ENCODE results near the gene OR1M1.
"Not testable (repeated sequence)": the region's sequence is repeated elsewhere in the genome, so short reads cannot be mapped to it uniquely, and the experiment has no call there.

The OR1M1 gene, protein sequence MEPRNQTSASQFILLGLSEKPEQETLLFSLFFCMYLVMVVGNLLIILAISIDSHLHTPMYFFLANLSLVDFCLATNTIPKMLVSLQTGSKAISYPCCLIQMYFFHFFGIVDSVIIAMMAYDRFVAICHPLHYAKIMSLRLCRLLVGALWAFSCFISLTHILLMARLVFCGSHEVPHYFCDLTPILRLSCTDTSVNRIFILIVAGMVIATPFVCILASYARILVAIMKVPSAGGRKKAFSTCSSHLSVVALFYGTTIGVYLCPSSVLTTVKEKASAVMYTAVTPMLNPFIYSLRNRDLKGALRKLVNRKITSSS

DNA sequence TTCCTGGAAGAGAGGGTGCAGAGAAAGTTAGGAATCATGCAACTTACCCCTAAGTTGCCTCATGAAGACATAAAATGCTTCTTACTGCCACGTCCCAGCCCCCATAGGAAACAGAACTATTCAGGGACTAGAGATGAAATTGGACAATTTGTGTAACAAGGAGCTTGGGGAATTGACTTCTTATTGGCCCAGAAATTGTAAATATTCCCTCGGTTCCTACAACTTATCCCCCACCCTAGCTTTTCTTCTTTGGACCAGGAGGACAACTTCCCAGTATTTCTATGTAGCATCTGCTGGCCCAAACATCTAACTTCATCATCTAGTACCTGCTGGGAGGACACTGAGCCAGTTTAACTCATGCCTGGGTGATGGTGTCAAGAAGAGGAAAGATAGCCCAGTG lies at the start of gene OR1M1:
OR1M1 (plus strand) TSS at position 301 of the 400 bp plus-strand sequence. CDS start 6,184 bp downstream, outside the sequence.
- no peak for DNase-seq (ENCODE audit: low read depth)

DNA sequence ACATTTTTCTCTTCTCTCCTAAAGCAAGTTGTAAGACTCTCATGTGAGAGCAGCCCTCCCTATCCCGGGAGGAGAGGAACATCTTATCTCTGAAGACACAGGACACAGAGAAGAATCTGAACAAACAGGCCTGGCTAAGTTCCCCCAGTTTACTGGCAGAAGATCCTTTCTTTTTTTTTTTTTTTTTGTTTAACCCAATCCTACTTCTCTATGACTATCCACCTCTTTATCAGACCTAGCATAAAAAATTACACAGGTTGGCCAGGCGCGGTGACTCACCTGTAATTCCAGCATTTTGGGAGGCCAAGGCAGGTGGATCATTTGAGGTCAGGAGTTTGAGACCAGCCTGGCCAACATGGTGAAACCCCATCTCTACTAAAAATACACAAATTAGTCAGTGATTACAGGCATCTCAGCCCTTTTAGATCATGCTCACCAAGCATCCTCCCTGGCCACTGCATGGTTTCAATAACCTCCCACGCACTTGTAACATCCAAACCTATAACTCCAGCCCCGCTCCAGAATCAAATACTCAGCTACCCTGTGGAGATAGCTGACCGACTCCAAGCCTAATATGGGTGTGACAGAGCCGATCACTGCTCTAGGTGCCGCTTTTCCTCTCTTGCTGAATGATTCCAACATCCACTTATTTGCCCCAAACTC lies 49.3 kb upstream of the OR1M1 start:
- no peak for DNase-seq (ENCODE audit: low read depth)

DNA sequence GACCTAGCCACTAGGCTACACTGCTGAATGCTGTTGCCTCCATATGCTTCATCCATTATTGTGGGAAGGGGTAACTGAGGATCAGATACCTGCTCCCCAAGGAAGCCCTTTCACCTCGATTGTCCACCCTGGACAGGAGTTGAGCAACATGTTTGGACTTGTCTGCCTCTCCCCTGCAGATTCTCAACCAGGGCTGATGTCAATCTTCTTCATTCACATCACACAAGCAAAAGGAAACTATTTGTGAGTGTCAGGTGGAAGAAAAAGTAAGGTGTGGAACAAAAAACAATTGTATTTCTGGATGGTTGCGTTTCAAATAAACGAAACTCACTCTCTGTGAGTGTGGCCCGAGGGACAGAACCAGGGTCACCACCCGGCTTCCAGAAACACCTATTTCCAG lies 47.1 kb upstream of the OR1M1 start:
- DNase-seq (ENCODE audit: low read depth) = no peak

DNA sequence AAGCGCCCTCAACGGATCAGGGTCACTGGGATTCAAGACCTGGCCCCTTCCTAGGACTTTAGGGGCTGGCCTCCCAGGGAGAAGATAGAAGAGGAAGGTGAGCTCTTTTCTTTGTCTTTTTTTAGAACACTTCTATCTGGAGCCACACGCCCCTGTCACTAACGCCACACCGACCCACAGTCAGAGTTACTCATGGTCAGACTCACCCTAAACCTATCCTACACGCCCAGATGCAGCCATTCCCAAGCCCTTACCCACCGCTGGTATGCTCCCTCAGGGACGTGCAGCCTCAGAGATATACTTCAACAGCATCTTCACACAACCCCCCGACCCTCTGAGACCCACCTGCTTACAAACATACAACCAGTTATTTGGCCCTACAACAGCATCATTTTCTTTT lies 46.7 kb upstream of the OR1M1 start:
- DNase-seq (ENCODE audit: low read depth) = no peak

DNA sequence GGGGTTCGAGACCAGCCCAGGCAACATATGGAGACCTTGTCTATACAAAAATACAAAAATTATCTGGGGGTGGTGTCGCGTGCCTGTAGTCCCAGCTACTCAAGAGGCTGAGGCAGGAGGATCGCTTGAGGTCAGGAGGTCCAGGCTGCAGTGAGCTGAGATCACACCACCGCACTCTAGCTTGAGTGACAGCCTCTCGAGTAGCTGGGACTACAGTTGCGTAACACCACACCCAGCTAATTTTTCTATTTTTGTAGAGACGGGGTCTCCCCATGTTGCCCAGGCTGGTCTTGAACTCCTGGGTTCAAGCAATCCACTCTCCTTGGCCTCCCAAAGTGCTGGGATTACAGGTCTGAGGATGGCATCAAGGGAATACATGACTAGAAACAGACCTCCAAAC lies 45.8 kb upstream of the OR1M1 start:
- DNase-seq (ENCODE audit: low read depth) = no peak

DNA sequence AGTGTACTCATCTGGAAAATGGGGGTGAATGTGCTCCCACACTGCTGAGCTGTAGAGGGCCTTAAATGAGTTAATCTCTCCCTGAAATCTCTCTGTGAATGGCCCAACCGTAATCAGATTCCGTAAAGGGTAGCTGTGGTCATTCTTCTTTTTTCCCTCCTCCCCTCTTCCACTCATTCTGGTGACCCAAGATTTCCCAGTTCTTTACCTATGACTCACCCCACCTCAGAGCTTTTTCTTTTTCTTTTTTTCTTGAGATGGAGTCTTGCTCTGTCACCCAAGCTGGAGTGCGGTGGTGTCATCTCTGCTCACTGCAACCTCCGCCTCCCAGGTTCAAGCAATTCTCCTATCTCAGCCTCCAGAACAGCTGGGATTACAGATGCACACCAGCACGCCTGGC lies 43.3 kb upstream of the OR1M1 start:
- DNase-seq (ENCODE audit: low read depth) = no peak

DNA sequence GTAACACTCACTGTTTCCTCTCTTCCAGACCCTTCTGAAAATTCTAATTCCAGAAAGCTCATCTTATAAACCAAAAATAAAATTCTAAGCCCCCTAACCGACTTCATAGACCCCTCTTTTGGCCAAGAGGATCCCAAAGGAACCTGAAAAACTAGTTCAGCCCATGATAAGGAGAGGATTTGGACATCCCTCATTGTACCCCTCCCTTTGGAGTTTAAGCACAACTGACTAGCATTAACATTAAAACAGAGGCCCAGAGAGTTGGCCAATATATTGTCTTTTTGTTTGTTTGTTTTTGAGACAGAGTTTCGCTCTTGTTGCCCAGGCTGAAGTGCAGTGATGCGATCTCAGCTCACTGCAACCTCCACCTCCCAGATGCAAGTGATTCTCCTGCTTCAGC lies 42.4 kb upstream of the OR1M1 start:
- DNase-seq (ENCODE audit: low read depth) = no peak

DNA sequence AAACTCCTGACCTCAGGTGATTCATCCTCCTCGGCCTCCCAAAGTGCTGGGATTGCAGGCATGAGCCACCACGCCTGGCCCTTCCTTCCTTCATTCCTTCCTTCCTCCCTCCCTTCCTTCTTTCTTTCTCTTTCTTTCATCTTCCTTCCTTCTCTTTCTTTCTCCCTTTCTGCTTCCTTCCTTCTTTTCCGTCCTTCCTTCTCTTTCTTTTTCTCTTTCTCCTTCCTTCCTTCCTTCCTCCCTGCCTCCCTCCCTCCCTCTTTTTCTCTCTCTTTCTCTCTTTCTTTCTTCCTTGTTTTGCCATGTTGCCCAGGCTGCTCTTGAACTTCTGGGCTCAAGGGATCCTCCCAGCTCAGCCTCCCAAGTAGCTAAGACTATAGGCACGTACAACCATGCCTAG lies 40.2 kb upstream of the OR1M1 start:
- DNase-seq (ENCODE audit: low read depth) = no peak

DNA sequence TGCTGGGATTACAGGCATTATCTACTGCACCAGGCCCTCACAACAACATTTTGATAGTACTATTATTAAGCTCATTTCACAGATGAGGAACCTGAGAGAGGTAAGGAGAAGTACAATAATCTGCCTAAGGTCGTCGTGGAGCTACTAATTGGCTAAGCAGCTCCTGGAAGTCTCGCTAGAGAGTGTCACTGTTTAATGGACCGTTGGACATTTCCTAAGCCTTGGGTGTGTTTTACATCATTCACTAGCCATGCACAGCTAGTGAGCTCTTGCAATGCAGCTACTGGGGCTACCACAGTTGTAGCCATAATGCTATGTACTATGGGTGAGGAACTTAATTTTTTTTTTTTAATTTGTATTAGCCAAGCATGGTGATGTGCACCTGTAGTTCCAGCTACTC lies 34.0 kb upstream of the OR1M1 start:
- no peak for DNase-seq (ENCODE audit: low read depth)

DNA sequence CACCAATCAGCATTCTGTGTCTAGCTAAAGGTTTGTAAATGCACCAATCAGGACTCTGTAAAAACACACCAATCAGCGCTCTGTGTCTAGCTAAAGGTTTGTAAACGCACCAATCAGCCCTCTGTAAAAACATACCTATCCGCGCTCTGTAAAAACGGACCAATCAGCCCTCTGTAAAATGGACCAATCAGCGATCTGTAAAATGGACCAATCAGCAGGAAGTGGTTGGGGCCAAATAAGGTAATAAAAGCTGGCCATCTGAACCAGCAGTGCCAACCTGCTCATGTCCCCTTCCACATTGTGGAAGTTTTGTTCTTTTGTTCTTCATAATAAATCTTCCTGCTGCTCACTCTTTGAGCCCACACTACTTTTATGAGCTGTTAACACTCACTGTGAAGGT lies 33.2 kb upstream of the OR1M1 start:
- DNase-seq (ENCODE audit: low read depth) = not testable (repeated sequence)

DNA sequence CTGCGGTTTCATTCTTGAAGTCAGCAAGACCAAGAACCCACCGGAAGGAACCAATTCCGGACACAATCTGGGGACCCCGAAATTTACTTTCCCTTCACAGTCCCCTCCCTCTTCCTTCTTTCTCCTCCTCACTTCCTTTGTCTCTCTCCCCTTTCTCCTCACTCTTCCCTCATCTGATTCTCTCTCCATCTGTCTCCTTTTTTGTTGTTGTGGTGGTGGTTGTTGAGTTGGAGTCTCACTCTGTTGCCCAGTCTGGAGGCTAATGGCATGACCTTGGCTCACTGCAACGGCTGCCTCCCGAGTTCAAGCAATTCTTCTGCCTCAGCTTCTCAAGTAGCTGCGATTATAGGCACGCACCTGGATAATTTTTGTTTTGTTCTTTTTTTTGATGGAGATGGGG lies 32.7 kb upstream of the OR1M1 start:
- DNase-seq (ENCODE audit: low read depth) = no peak

DNA sequence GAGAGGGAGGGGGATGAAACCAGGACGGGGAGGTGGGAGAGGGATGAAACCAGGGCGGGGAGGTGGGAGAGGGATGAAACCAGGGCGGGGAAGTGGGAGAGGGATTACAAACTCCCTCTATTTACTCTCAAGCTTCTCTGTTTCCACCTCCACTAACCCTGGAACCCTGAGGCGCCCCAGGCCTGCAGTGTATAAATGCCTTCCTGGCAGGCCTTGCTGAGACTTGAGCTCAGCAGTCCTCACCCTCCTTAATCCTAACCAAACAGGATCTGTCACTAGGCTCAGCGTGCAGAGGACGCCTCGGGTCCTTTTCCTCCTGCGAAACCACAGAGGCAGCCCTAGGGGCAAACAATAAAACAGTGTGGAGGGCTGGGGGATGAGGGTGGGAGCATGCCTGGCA lies 32.1 kb upstream of the OR1M1 start:
- no peak for DNase-seq (ENCODE audit: low read depth)

DNA sequence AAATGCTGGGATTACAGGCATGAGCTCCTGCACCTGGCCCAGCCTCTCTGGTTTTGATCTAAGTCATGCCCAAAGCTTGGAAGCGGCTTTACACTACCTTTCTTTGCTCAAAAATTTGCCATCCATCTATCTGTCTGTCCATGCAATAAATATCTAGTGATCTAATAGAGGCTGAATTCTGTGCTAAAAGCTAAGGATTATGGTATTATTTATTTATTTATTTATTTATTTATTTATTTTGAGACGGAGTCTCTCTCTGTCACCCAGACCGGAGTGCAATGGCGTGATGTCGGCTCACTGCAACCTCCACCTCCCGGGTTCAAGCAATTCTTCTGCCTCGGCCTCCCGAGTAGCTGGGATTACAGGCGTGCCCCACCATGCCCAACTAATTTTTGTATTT lies 30.7 kb upstream of the OR1M1 start:
- not testable (repeated sequence) for DNase-seq (ENCODE audit: low read depth)

DNA sequence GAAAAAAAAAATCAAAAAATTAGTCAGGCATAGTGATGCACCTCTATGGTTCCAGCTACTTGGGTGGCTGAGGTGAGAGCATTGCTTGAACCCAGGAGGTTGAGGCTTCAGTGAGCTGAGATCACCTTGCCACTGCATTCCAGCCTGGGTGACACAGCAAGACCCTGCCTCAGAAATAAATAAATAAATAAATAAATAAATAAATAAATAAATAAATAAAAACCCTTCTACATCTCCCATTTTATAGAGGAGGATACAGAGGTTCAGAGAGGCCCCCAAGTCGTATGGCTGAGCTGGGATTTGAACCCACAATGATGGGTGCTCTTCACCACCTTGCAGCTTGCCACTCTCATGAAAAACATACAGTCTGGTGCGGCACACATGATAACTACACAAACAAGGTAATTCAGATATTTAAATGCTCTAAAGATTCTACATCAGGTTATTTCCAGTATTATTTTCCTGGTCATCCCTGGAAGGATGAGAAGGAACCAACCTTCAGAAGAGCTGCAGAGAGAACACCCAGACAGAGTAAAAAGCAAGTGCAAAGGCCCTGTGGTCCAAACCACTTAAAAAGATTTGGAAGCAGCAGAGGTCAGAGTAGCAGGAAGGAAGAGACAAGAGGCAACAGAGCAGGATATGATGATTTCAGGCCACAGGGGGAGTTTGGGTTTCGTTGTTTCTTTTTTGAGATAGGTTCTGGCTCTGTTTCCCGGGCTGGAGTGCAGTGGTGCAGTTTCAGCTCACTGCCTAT lies 29.2 kb upstream of the OR1M1 start:
- DNase-seq (ENCODE audit: low read depth) = no peak

DNA sequence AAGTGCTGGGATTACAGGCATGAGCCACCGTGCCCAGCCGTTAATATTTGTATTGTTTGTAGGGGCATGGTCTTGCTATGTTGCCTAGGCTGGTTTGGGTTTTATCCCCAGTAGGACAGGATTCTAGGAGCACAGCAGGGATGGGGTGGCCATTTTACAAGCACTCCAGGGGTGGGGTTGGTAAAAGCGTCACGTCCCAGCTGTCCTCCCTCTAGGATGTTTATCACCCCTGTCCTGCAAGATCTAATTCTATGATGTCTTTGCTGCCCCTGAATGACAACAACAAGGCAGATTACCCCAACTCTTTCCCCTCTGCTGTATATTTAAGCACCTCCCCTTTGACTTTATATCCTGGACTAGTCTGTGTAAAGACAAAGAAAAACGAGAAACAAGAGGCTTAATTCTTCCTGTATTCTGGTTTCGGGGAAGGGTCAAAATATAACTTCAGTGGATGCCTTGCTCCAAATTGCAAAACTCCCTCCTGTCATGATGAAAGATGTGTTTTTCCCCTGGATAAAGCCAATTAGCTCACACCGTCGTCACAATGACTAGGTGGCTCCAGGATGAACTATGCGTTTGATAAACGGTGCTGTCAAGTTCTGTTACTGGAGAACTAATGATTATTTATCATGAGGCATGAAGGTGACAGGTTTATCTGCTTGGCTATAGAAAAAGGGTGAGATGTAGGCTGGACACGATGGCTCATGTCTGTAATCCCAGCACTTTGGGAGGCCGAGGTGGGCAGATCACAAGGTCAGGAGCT lies 27.8 kb upstream of the OR1M1 start:
- no peak for DNase-seq (ENCODE audit: low read depth)

DNA sequence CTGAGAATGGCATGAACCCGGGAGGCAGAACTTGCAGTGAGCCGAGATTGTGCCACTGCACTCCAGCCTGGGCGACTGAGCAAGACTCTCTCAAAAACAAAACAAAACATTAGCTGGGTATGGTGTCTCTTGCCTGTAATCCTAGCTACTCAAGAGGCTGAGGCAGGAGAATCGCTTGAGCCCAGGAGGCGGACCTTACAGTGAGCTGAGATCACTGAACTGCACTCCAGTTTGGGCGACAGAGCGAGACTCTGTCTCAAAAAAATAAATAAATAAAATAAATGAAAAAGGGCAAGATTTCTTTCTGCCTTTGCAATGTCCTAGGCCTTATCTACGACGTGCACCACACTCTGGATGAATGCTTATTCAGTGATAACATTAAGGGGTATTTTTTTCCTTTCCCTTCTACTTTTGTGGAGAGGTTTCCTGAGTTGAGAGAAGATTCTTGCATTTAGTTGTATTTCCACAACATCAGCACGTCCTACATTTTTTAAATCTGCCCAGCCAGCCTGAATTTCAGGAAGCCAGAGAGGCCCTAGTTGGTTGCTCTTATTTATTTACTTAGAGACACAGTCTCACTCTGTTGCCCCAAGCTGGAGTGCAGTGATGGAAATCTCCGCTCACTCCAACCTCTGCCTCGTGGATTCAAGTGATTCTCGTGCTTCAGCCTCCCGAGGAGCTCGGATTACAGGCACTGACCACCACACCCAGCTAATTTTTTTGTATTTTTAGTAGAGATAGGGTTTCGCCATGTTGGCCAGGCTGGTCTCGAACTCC lies 26.1 kb upstream of the OR1M1 start:
- no peak for DNase-seq (ENCODE audit: low read depth)

DNA sequence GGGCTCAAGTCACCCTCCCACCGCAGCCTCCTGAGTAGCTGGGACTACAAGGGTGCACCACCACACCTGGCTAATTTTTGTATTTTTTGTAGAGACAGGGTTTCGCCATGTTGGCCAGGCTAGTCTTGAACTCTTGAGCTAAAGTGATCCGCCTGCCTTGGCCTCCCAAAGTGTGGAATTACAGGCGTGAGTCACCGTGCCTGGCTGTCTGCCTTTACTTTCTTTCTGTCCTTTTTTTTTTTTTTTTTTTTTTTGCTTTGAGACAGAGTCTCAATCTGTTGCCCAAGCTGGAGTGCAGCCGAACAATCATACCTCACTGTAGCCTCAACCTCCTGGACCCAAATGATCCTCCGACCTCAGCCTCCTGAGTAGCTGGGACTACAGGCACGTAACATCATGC lies 25.0 kb upstream of the OR1M1 start:
- no peak for DNase-seq (ENCODE audit: low read depth)

DNA sequence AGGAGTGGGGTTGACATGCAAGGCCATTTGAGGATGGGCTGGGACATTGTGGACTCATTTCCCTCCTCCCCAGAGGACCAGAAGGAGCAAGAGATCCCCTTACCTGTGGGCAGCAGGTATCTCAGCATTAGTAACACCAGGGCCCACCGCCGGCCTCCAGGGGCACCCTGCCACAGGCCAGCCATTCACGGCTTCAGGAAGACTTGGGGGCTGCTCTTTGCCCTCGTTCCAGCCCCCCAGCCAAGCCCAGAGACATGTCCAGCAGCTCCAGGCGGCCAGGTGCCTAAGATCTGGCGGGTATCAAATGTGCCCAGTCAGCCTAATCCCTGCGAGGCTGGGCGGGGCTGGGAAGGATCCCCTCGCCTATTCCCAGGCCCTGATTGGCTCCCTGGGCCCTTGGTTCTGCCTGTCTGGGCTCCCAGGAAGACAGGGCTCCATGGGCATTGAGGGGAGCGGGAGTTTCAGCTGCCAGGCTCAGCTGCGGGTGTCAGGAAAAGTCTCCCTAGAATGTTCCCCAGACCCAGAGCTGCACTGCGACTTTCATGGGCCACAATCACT lies 21.3 kb upstream of the OR1M1 start:
- DNase-seq (ENCODE audit: low read depth) = no peak

DNA sequence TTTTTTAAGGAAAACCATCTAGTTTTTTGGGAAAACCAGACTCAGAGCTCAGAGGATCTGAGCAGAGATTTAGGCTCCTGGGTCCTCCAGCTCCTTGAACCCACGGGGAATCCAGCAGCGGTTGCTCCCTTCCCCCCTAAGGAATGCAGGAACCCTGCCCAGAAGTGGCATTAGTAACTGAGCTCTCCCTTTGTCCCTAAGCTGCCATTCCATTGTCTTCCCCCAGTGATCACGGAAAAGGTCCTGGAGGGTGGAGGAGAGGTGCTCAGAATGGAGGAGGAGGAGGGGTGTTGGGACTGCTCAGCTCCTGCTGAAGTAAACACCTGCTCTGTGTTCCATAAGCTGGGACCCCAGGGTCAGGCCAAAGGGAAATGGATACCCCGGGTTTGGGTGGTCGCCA lies 16.8 kb upstream of the OR1M1 start:
- no peak for DNase-seq (ENCODE audit: low read depth)

DNA sequence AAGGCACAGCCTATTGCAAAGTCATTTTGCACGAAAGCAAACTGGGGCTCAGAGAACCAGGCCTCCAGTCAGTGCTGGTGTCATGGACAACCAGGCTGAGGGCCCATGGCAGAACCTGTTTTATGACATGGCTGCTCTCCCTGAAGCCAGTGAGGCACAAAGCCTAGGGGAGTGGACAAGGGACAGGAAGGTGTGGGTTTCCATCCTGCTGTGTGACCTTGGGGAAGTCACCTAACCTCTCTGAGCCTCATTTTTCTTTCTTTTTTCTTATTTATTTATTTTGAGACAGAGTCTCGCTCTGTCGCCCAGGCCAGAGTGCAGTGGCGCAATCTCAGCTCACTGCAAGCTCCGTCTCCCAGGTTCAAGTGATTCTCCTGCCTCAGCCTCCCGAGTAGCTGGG lies 15.1 kb upstream of the OR1M1 start:
- DNase-seq (ENCODE audit: low read depth) = not testable (repeated sequence)

DNA sequence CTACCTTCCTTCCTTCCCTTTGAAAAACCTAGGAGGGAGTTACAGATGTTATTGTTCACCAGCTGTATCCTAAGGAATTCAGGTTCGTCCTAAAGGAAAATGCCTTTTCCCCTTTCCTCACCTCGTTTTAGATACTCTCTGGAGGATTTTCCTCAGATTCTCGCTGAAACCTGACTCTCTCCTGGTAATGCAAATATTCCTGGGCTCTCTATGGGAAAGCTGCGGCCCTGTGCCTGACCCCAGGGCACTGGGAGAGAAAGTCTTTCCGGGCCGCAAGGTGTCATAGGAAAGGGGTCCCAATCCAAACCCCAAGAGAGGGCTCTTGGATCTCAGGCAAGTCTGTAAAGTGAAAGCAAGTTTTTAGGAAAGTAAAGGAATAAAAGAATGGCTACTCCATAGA lies 13.1 kb upstream of the OR1M1 start:
- DNase-seq (ENCODE audit: low read depth) = no peak
